Neural crest cell (in vitro differentiated cells): Measurements from ENCODE around the gene RXRA. TPM values are rescaled to one million over a fixed set of nuclear protein-coding genes. Genes with fewer than 3 reads are reported as not detected.

ENCODE experiments used
- DNase-seq: peaks from one replicate; pipeline ENCODE4 v3.0.0; 2021; ENCODE audit warnings: low read depth, mixed read lengths, low spot score
- H3K27ac Mint-ChIP-seq: one replicate; pipeline ENCODE4 v1.8.0; 2021; ENCODE audit warnings: mild to moderate bottlenecking, mixed read lengths; ENCODE audit not compliant: unreplicated experiment
- H3K27me3 Mint-ChIP-seq: 2 replicates; pipeline ENCODE4 v1.8.0; 2021; ENCODE audit warnings: low read depth, mild to moderate bottlenecking, mixed read lengths
- H3K36me3 Mint-ChIP-seq: 2 replicates; pipeline ENCODE4 v1.8.0; 2021; ENCODE audit warnings: low read depth, mild to moderate bottlenecking, mixed read lengths
- H3K4me1 Mint-ChIP-seq: 2 replicates; pipeline ENCODE4 v1.8.0; 2021; ENCODE audit warnings: mixed read lengths
- H3K4me3 Mint-ChIP-seq: one replicate; pipeline ENCODE4 v1.8.0; 2021; ENCODE audit warnings: mild to moderate bottlenecking, mixed read lengths
- H3K9me3 Mint-ChIP-seq: 2 replicates; pipeline ENCODE4 v1.8.0; 2021; ENCODE audit warnings: mixed read lengths
- CTCF ChIP-seq: fragments of 200-600 bp; sonication (generic); conservative IDR thresholded peaks from 2 replicates; pipeline ENCODE4 v1.5.0; 2021; ENCODE audit warnings: antibody characterized with exemption, mild to moderate bottlenecking
- long read RNA-seq: library from polyadenylated mRNA; unstranded; transcript quantifications from one replicate; pipeline ENCODE4 v2.0.0, GENCODE V29; 2020
- total RNA-seq: library from RNA; stranded (reverse); gene quantifications from 2 replicates; pipeline ENCODE4 v1.2.1, GENCODE V29; 2021

RXRA gene
- total RNA-seq = 40.0 and 41.2 TPM in 2 replicates
- long read RNA-seq, partial matches to known transcripts = 0 of 1 reads
- long read RNA-seq, other reads (novel, unspliced or antisense) = 1 of 1 reads

- peak; percentile 78 for DNase-seq
- H3K9me3 Mint-ChIP-seq = no peaks in the 10 kb centered on the region
- H3K27ac Mint-ChIP-seq = no peak within 1 kb of the TSS
- no peaks in the 10 kb centered on the region for H3K27me3 Mint-ChIP-seq
- no peaks in the 10 kb centered on the region for H3K36me3 Mint-ChIP-seq
- peak within 1 kb of the TSS; percentile 90 for H3K4me3 Mint-ChIP-seq
- peaks cover 50% of the 10 kb centered on the region for H3K4me1 Mint-ChIP-seq
- TF ChIP-seq CTCF = peak; percentile 36
Measured at GRCh38 chr9:134325813-134326723, at the start of gene RXRA. Gene RXRA, plus strand, starts transcription at chr9:134326455. Its CDS starts 177 bp downstream, at chr9:134326632.

GRCh38 chr9:134278286-134278685 is 48.0 kb upstream of the RXRA start:
- Mint-ChIP-seq H3K27ac (no peak overlapping the region), H3K27me3 (no peaks in the 10 kb centered on the region), H3K9me3 (no peaks in the 10 kb centered on the region), H3K4me1 (peaks cover 15% of the 10 kb centered on the region), H3K4me3 (no peak overlapping the region), H3K36me3 (no peaks in the 10 kb centered on the region)
- no peak for DNase-seq
- TF ChIP-seq CTCF = no peak

- H3K27me3 Mint-ChIP-seq = no peaks in the 10 kb centered on the region
- H3K36me3 Mint-ChIP-seq = no peaks in the 10 kb centered on the region
- H3K4me3 Mint-ChIP-seq = no peak overlapping the region
- no peak overlapping the region for H3K27ac Mint-ChIP-seq
- no peak for TF ChIP-seq CTCF
- peaks cover 15% of the 10 kb centered on the region for H3K4me1 Mint-ChIP-seq
- no peaks in the 10 kb centered on the region for H3K9me3 Mint-ChIP-seq
- DNase-seq = no peak
Measured at GRCh38 chr9:134278974-134279640, 47.1 kb upstream of the RXRA start.

- no peak overlapping the region for H3K27ac Mint-ChIP-seq
- H3K36me3 Mint-ChIP-seq = no peaks in the 10 kb centered on the region
- no peak overlapping the region for H3K4me3 Mint-ChIP-seq
- no peak for TF ChIP-seq CTCF
- H3K9me3 Mint-ChIP-seq = no peaks in the 10 kb centered on the region
- no peaks in the 10 kb centered on the region for H3K27me3 Mint-ChIP-seq
- DNase-seq = no peak
- peaks cover 10% of the 10 kb centered on the region for H3K4me1 Mint-ChIP-seq
Measured at GRCh38 chr9:134282138-134282650, 44.1 kb upstream of the RXRA start.

GRCh38 chr9:134283111-134283515 is 43.1 kb upstream of the RXRA start:
- H3K9me3 Mint-ChIP-seq = no peaks in the 10 kb centered on the region
- no peak overlapping the region for H3K27ac Mint-ChIP-seq
- H3K4me3 Mint-ChIP-seq = no peak overlapping the region
- H3K4me1 Mint-ChIP-seq = peaks cover 13% of the 10 kb centered on the region
- no peaks in the 10 kb centered on the region for H3K36me3 Mint-ChIP-seq
- no peaks in the 10 kb centered on the region for H3K27me3 Mint-ChIP-seq
- TF ChIP-seq CTCF = no peak
- DNase-seq = no peak
